Lower lobe of right lung (tissue), 2 donors: ENCODE measurements around the gene OPRM1. TPM values are rescaled to one million over a fixed set of nuclear protein-coding genes. Genes with fewer than 3 reads are reported as not detected.

Source experiments
- ATAC-seq, 2 donors: fragments of 200-7000 bp; cut with Tn5 transposase; one replicate each; pipeline ENCODE4 v1.9.1; 2020 to 2022; ENCODE audit warnings: mild to moderate bottlenecking in 2 of 2, moderate library complexity in 2 of 2
- DNase-seq: peaks from one replicate; pipeline ENCODE4 v3.0.0-alpha.2; 2020
- H3K27ac ChIP-seq: fragments of 200-600 bp; one replicate; pipeline ENCODE4 v1.8.0; 2022
- H3K27me3 ChIP-seq: fragments of 200-600 bp; one replicate; pipeline ENCODE4 v1.8.0; 2022; ENCODE audit warnings: low read depth
- H3K36me3 ChIP-seq: fragments of 200-600 bp; one replicate; pipeline ENCODE4 v1.8.0; 2022; ENCODE audit warnings: mild to moderate bottlenecking
- H3K4me1 ChIP-seq: fragments of 200-600 bp; one replicate; pipeline ENCODE4 v1.8.0; 2022
- H3K4me3 ChIP-seq: fragments of 200-600 bp; one replicate; pipeline ENCODE4 v1.8.0; 2022; ENCODE audit warnings: mild to moderate bottlenecking
- H3K9me3 ChIP-seq: fragments of 200-600 bp; one replicate; pipeline ENCODE4 v1.8.0; 2022
- CTCF ChIP-seq: fragments of 200-600 bp; IDR thresholded peaks from one replicate; pipeline ENCODE4 v1.8.0; 2022; ENCODE audit warnings: antibody characterized with exemption, mild to moderate bottlenecking
- intact Hi-C: fragments of 100-400 bp; cut with DNase I; formaldehyde crosslinking; loops from one replicate; pipeline ENCODE4 v1.11.0; 2022
- total RNA-seq: library from RNA; stranded (reverse); fragmentation: NEBNext Ultra II Directional; extraction: Animal tissue kit (Norgen Biotek cat#: 25700); gene quantifications from one replicate; pipeline ENCODE4 v1.2.1, GENCODE V29; 2021
- donor health status: DM: no; HTN: yes; CAD: no; lungs with severe emphysema.

The OPRM1 gene
- total RNA-seq, 1 donor from 2014 or later: not detected

GRCh38 chr6:154140743-154141142 lies 101.7 kb downstream of the OPRM1 start:
- H3K27me3 ChIP-seq: peaks cover 3% of the 10 kb centered on the region
- no peak overlapping the region for H3K27ac ChIP-seq
- intact Hi-C loops: no loop called here
- TF ChIP-seq CTCF: no peak
- no peak overlapping the region for H3K4me3 ChIP-seq
- H3K36me3 ChIP-seq: no peaks in the 10 kb centered on the region
- DNase-seq: no peak
- H3K9me3 ChIP-seq: no peaks in the 10 kb centered on the region
- ATAC-seq: no peak
- no peaks in the 10 kb centered on the region for H3K4me1 ChIP-seq

GRCh38 chr6:154143753-154144152 lies 104.7 kb downstream of the OPRM1 start:
- TF ChIP-seq CTCF: no peak
- no peak overlapping the region for H3K4me3 ChIP-seq
- no peak for DNase-seq
- intact Hi-C loops: no loop called here
- H3K36me3 ChIP-seq: no peaks in the 10 kb centered on the region
- H3K27me3 ChIP-seq: peaks cover 3% of the 10 kb centered on the region
- H3K4me1 ChIP-seq: no peaks in the 10 kb centered on the region
- H3K9me3 ChIP-seq: no peaks in the 10 kb centered on the region
- no peak for ATAC-seq
- H3K27ac ChIP-seq: no peak overlapping the region

GRCh38 chr6:154154389-154154967 lies 115.4 kb downstream of the OPRM1 start:
- peak; percentile 79 for TF ChIP-seq CTCF
- Histone ChIP-seq H3K4me3 (no peak overlapping the region), H3K9me3 (no peaks in the 10 kb centered on the region), H3K36me3 (no peaks in the 10 kb centered on the region), H3K4me1 (peaks cover 19% of the 10 kb centered on the region), H3K27me3 (no peaks in the 10 kb centered on the region), H3K27ac (no peak overlapping the region)
- intact Hi-C loops: loop anchor here (5.0 kb wide), 1 partner anchor 123 kb away; no protein-coding TSS in a partner anchor
- DNase-seq: no peak
- peak; percentile 51 to 57 for ATAC-seq

- ATAC-seq (peak; percentile 89 to 92), DNase-seq (peak; percentile 65)
- no peaks in the 10 kb centered on the region for H3K9me3 ChIP-seq
- H3K27ac ChIP-seq: peak overlapping the region; percentile 50
- no peaks in the 10 kb centered on the region for H3K27me3 ChIP-seq
- H3K4me3 ChIP-seq: no peak overlapping the region
- TF ChIP-seq CTCF: peak; percentile 67
- intact Hi-C loops: no loop called here
- peaks cover 19% of the 10 kb centered on the region for H3K4me1 ChIP-seq
- H3K36me3 ChIP-seq: no peaks in the 10 kb centered on the region
Measured at GRCh38 chr6:154156135-154156896, 117.3 kb downstream of the OPRM1 start.

GRCh38 chr6:154157082-154157481 lies 118.0 kb downstream of the OPRM1 start:
- Histone ChIP-seq H3K4me1 (peaks cover 19% of the 10 kb centered on the region), H3K36me3 (no peaks in the 10 kb centered on the region), H3K4me3 (peak overlapping the region; percentile 15), H3K27me3 (no peaks in the 10 kb centered on the region), H3K9me3 (no peaks in the 10 kb centered on the region), H3K27ac (peak overlapping the region; percentile 50)
- TF ChIP-seq CTCF: no peak
- ATAC-seq: peak in 1 of 2 donors; percentile 40
- no peak for DNase-seq
- intact Hi-C loops: no loop called here
